GM19099 (cell line): ENCODE results near the gene IPPK.

Source experiments
- POLR2A ChIP-seq: IDR thresholded peaks from 3 replicates; pipeline ENCODE4 v1.6.1; 2011; ENCODE audit warnings: low read depth; ENCODE audit not compliant: insufficient read length; ENCODE audit errors: extremely low read depth

Gene IPPK

GRCh38 chr9:92669890-92670708 is at the start of gene IPPK:
IPPK (minus strand) TSS chr9:92670131; CDS start chr9:92669988, 143 bp downstream.
- TF ChIP-seq POLR2A = peak; percentile 96

GRCh38 chr9:92719028-92719647 is 49.2 kb upstream of the IPPK start:
- no peak for TF ChIP-seq POLR2A

- TF ChIP-seq POLR2A = no peak
Measured at GRCh38 chr9:92718086-92719001, 48.4 kb upstream of the IPPK start.

- TF ChIP-seq POLR2A = no peak
Measured at GRCh38 chr9:92717201-92718085, 47.5 kb upstream of the IPPK start.

- no peak for TF ChIP-seq POLR2A
Measured at GRCh38 chr9:92716557-92716956, 46.6 kb upstream of the IPPK start.

GRCh38 chr9:92715488-92716231 is 45.7 kb upstream of the IPPK start:
- no peak for TF ChIP-seq POLR2A

- TF ChIP-seq POLR2A = no peak
Measured at GRCh38 chr9:92714787-92715487, 45.0 kb upstream of the IPPK start.

GRCh38 chr9:92714016-92714415 is 44.1 kb upstream of the IPPK start:
- TF ChIP-seq POLR2A = no peak

- TF ChIP-seq POLR2A = no peak
Measured at GRCh38 chr9:92713528-92713927, 43.6 kb upstream of the IPPK start.

- TF ChIP-seq POLR2A = no peak
Measured at GRCh38 chr9:92712767-92713166, 42.8 kb upstream of the IPPK start.

GRCh38 chr9:92711844-92712243 is 41.9 kb upstream of the IPPK start:
- no peak for TF ChIP-seq POLR2A

- no peak for TF ChIP-seq POLR2A
Measured at GRCh38 chr9:92711146-92711545, 41.2 kb upstream of the IPPK start.

- TF ChIP-seq POLR2A = no peak
Measured at GRCh38 chr9:92710368-92710767, 40.4 kb upstream of the IPPK start.
